Fibroblast of skin of back (primary cell): ENCODE results near the gene CT45A10. TPM values are rescaled to one million over a fixed set of nuclear protein-coding genes. Genes with fewer than 3 reads are reported as not detected.
"Not testable (repeated sequence)": the region's sequence is repeated elsewhere in the genome, so short reads cannot be mapped to it uniquely, and the experiment has no call there.

ENCODE experiments used
- DNase-seq: peaks from one replicate; pipeline ENCODE4 v3.0.0-alpha.2; 2013
- polyA plus RNA-seq, 2 experiments: library from polyadenylated mRNA; unstranded; fragments of 120-200 nt; gene quantifications; one replicate each; pipeline ENCODE4 v1.2.1, GENCODE V29; 2013; ENCODE audit not compliant: insufficient read length in 2 of 2

CT45A10 gene, protein sequence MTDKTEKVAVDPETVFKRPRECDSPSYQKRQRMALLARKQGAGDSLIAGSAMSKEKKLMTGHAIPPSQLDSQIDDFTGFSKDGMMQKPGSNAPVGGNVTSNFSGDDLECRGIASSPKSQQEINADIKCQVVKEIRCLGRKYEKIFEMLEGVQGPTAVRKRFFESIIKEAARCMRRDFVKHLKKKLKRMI
- not detected for polyA plus RNA-seq (2013, experiment 1 of 2; ENCODE audit: insufficient read length)
- not detected for polyA plus RNA-seq (2013, experiment 2 of 2; ENCODE audit: insufficient read length)

DNA sequence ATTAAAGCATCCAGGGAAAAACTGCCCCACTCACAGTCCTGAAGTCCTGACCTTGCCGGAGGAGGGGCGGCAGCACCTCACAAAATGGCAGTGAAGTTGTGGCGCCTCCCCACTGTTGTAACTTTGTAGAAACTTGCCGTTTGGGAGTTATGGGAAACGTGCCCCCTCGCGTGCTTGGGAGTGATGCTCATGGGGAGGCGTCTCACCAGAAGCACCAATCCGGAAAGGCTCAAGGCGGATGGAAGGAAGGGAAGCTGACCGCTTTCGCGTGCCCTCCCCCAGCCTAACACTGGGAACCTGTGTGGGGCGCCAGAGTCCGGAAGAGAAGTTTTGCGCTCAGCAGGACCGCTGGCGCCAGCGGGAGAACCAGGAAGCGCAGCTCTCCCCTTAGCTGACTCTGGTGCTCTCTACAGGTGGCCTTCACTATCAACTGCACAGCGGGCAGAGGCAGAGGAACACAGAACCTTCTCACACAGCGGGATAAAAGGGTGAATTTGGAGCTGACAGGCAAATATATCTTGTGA, at the start of gene CT45A10, which contains the start of gene SAGE1:
Gene CT45A10, minus strand, starts transcription at position 151 of the 524 bp plus-strand sequence. CDS start 8,100 bp downstream, outside the sequence.
Gene SAGE1, plus strand, starts transcription at position 423 of the 524 bp plus-strand sequence. CDS start 2,527 bp downstream, outside the sequence.
- DNase-seq = no peak

DNA sequence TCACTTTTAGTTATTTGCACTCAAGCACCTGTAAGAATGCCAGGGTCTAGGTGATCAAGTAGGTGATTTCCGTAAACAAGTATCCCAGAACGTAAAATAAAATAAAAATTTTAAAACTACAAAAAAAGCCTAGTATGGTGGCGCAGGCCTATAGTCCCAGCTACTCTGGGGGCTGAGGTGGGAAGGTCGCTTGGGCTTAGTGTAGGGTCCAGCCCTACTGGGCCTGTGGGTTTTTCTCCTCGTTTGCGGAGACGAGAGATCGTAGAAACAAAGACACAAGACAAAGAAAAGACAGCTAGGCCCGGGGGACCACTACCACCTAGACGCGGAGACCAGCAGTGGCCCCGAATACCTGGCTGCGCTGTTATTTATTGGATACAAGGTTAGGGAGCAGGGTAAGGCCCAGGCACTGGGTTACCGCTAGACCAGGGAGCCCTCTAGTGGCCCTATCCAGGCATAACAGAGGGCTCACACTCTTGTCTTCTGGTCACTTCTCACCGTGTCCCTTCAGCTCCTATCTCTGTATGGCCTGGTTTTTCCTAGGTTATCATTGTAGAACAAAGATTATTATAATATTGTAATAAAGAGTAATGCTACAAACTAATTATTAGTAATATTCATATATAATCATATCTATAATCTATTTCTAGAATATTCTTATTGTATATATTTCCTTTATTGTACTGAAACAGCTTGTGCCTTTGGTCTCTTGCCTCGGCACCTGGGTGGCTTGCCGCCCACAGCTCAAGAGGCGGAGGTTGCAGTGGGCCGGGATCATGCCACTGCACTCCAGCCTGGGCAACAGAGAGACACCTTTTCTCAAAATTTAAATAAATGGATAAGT, 38.6 kb upstream of the CT45A10 start:
- peak; percentile 4 for DNase-seq

DNA sequence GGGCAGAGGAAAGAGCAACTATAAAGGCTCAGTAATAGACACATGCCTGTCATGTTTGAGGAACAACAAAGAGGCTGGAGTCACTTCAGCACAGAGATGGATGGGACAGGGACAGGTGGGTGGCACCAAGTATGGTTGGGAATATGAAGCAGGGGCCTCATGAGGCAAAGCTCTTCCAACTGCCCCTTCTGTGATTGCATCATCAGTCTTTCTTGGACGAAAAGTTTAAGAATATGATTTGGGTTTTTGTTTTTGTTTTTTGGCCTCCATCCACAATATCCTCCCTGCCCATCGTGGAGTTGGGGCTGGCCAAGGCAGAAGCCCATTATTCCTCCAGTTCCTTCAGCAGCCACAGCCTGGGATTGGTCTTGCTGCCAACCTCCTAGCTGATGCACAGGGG, 34.7 kb upstream of the CT45A10 start:
- DNase-seq = no peak

DNA sequence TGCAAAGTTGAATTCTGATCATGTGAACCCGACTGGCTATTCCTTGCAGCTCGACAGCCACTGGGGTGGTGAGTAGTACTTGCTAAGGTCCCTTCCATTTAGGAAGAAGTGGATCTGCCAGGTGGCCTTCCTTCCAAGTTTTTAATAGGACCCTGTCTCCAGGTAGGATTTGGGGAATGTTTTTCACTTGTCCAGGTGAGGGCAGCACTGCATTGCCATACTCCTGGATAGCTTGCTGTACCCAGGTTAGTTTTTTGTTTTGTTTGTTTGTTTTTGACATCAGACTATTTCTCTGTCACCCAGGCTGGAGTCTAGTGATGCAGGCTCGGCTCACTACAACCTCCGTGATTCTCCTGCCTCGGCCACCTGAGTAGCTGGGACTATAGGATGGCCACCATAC, 30.1 kb upstream of the CT45A10 start:
- no peak for DNase-seq

DNA sequence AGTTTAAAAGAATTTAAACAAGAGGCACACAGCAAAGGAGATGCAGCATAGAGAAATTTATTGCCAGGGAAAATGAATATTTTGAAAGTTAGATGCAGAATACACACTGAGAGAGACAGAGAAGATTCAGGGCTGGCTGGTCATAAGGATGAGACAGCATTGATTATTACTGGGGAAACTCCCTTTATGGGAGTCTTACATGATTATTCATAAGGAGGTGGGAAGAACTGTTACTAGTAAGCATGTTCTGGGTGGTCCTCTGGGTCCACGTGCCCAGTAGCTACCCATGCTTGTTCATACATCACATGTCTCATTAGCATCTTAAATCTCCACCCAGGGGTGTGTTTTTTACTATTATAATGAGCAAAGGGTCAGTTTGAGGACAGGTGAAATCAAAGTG, 27.3 kb upstream of the CT45A10 start:
- not testable (repeated sequence) for DNase-seq

DNA sequence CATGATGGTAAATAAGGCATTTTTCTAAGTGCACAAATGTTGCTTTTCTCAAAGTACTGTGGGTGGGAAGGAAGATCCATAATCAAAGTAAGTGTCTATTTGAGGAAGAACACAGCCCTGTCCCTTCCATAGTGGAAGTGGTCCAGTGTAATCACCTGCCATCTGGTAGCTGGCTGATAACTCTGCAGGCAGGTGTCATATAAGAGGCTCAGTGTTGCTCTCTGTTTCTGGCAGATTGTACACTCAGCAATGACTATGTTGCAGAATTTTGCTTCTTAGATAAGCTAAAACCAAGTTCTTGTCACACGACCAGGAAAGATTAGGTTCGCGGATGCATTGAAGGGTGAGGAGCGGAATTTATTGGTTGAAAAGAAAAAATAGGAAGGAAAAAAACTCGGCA, 21.2 kb upstream of the CT45A10 start:
- no peak for DNase-seq

DNA sequence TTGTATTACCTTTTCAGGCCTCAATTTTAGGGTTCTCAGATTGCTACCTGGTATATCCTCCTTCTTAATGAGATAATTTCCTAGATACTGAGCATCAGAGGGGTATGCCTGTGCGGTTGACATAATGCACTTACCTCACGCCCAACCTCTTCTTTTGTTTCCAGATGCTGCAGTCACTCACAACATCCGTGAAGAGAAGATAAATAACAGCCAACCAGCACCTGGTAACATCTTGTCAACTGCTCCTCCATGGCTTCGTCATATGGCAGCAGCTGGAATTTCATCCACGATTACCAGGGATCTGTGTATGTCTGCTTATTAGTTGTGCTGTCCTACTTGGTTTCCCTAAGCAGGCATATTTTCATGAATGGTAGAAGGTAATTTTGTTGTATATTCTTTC, 17.0 kb upstream of the CT45A10 start:
- DNase-seq = no peak

DNA sequence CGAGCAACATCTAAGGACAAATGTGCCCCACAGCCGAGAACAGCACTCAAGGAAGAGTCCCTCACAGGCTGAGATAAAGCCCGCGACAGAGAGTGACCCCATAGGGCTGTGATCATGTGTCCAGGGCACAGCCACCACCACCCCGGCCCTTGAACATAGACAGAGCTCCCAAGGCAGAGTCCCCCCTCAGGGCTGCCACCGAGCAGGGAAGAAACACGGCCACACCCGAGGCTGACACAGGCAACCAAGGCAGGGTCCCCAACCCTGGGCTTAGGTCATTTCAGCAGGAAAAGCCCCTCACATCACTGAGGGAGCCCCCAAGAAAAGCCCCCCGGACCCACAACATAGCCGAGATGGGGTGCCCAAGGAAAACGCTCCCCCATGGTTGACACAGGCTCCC, 463 bp downstream of the CT45A10 start:
- DNase-seq = no peak

DNA sequence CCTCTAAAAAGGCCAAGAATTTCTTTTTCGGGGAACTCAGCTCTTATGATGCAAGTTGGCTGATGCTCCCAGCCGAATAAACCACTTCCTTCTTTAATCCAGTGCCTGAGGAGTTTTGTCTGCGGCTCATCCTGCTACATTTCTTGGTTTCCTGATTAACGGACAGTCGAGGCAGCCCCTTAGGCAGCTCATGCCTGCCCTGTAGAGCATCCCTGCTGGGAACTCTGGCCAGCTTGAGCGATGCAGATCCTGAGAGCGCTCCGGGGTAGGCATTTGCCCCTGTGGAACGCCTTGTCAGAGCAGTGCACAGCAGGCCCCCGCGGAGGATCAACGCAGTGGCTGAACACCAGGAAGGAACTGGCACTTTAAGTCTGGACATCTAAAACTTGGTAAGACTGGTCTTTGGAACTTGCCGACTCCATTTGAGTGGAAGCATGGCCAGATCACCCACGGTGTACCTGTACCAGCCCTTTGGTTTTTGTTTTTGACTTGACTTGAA, 3.1 kb downstream of the CT45A10 start:
- no peak for DNase-seq

DNA sequence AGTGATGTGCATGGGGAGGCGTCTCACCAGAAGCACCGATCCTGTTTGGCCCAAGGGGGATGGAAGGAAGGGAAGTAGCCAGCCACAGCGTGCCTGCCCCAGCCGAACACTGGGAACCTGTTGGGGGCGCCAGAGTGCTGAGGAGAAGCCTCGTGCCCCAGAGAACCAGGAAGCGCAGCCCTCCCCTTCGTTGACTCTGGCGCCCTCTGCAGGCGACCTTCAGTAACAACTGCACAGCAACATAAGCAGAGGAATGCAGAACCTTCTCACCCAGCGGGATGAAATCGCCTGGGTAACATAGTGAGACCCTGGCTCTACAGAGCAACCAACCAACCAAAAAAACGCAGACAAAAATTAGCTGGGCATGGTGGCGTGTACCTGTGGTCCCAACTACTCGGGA, 4.3 kb downstream of the CT45A10 start:
- not testable (repeated sequence) for DNase-seq

DNA sequence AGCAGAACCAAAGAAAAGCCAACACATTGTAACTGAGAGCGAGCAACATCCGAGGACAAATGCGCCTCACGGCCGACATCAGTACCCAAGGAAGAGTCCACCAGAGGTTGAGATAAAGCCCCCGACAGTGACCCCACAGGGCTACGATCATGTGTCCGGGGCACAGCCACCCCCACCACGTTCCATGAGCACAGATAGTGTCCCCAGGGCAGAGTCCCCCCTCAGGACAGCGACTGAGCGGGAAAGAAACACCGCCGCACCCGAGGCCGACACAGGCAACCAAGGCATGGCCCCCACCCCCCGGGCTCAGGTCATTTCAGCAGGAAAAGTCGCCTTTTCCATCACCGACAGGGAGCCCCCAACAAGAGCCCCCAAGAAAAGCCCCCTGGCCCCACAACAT, 5.0 kb downstream of the CT45A10 start:
- not testable (repeated sequence) for DNase-seq

DNA sequence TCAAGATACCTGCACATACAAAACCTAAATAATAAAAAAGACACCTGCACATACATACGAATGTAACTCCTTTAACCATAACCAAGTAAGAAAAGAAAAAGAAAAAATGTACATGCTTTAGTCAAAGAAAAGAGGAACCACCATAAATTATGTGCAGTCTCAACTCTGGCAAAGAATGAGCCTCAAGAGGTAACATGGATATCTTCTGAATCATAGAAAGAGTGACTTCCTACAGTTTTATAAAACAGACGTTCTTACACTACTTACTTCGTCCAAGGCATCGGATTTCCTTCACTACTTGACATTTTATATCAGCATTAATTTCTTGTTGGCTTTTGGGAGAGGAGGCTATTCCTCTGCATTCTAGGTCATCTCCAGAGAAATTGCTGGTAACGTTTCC, 10.5 kb downstream of the CT45A10 start:
- DNase-seq = not testable (repeated sequence)

DNA sequence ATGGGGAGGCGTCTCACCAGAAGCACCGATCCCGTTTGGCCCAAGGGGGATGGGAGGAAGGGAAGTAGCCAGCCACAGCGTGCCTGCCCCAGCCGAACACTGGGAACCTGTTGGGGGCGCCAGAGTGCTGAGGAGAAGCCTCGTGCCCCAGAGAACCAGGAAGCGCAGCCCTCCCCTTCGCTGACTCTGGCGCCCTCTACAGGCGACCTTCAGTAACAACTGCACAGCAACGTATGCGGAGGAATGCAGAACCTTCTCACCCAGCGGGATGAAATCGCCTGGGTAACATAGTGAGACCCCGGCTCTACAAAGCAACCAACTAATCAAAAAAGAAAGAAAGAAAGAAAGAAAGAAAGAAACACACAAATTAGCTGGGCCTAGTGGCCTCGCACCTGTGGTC, 21.5 kb downstream of the CT45A10 start, which contains the start of gene CT45A9:
Gene CT45A9, minus strand, starts transcription at position 101 of the 400 bp plus-strand sequence. CDS start 3,751 bp downstream, outside the sequence.
- DNase-seq = not testable (repeated sequence)

DNA sequence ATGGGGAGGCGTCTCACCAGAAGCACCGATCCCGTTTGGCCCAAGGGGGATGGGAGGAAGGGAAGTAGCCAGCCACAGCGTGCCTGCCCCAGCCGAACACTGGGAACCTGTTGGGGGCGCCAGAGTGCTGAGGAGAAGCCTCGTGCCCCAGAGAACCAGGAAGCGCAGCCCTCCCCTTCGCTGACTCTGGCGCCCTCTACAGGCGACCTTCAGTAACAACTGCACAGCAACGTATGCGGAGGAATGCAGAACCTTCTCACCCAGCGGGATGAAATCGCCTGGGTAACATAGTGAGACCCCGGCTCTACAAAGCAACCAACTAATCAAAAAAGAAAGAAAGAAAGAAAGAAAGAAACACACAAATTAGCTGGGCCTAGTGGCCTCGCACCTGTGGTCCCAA, 38.8 kb downstream of the CT45A10 start, which contains the start of gene CT45A8:
Gene CT45A8, minus strand, starts transcription at position 101 of the 400 bp plus-strand sequence. CDS start 3,755 bp downstream, outside the sequence.
- not testable (repeated sequence) for DNase-seq

DNA sequence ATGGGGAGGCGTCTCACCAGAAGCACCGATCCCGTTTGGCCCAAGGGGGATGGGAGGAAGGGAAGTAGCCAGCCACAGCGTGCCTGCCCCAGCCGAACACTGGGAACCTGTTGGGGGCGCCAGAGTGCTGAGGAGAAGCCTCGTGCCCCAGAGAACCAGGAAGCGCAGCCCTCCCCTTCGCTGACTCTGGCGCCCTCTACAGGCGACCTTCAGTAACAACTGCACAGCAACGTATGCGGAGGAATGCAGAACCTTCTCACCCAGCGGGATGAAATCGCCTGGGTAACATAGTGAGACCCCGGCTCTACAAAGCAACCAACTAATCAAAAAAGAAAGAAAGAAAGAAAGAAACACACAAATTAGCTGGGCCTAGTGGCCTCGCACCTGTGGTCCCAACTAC, 56.1 kb downstream of the CT45A10 start, which contains the start of gene CT45A7:
Gene CT45A7, minus strand, starts transcription at position 101 of the 400 bp plus-strand sequence. CDS start 3,747 bp downstream, outside the sequence.
- DNase-seq = not testable (repeated sequence)
